Measurements from ENCODE around the gene PLET1.

Gene PLET1

DNA sequence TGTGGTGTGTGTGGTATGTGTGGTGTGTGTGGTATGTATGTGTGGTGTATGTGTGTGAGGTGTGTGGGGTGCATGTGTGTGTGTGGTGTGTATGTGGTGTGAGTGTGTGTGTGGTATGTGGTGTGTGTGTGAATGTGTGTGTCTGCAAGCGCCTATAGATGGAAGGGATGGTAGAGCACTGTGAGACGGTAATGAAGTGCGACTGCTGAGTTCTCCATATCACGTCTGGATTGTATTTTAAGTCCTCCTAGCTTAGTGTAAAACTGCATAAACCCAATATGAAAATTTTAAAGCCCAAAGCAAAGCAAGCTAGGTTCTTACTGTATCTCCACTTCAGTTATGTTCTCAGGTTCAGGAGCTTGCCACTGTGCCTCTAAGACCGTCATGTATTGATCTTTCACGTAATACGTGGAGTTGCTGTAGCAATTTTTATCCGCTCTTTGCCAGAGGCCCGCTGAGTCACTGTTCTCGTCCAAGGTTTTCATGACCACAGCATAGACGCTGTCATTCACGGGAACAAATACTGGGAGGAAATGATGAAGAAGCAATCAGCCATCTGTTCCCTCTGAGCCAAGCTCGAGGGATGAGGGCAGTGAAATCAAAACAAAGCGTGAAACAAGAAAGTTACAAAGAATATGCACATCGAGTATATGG, 5.5 kb downstream of the PLET1 start:
- Histone ChIP-seq H3K36me3 (replicated peaks; ENCODE audit: insufficient read depth, low read length) (no peaks in the 10 kb centered on the region), H3K27me3 (replicated peaks; ENCODE audit: insufficient read depth, low read length) (no peaks in the 10 kb centered on the region), H3K9me3 (replicated peaks; ENCODE audit: insufficient read depth, low read length) (no peaks in the 10 kb centered on the region), H3K9ac (ENCODE audit: low read length) (no peak overlapping the region), H3K79me2 (ENCODE audit: low read length) (no peaks in the 10 kb centered on the region), H3K4me3 (ENCODE audit: low read length) (no peak overlapping the region), H4K20me1 (ENCODE audit: insufficient read depth, low read length) (no peaks in the 10 kb centered on the region), H3K4me2 (ENCODE audit: low read depth, low read length) (no peak overlapping the region), H3K4me1 (ENCODE audit: low read length) (no peaks in the 10 kb centered on the region), H3F3A (ENCODE audit: insufficient read depth, low read length) (no peaks in the 10 kb centered on the region), H3K27ac (ENCODE audit: low read length) (no peak overlapping the region), H3K9me2 (replicated peaks; ENCODE audit: insufficient read depth, low read length) (no peaks in the 10 kb centered on the region), H2AFZ (ENCODE audit: low read length) (no peak overlapping the region)
- TF ChIP-seq, protein P1, sequence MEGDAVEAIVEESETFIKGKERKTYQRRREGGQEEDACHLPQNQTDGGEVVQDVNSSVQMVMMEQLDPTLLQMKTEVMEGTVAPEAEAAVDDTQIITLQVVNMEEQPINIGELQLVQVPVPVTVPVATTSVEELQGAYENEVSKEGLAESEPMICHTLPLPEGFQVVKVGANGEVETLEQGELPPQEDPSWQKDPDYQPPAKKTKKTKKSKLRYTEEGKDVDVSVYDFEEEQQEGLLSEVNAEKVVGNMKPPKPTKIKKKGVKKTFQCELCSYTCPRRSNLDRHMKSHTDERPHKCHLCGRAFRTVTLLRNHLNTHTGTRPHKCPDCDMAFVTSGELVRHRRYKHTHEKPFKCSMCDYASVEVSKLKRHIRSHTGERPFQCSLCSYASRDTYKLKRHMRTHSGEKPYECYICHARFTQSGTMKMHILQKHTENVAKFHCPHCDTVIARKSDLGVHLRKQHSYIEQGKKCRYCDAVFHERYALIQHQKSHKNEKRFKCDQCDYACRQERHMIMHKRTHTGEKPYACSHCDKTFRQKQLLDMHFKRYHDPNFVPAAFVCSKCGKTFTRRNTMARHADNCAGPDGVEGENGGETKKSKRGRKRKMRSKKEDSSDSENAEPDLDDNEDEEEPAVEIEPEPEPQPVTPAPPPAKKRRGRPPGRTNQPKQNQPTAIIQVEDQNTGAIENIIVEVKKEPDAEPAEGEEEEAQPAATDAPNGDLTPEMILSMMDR (IDR thresholded peaks at IDR 0.05; ENCODE audit: low read length), result no peak
- no peak for TF ChIP-seq EZH2phosphoT487 (IDR thresholded peaks at IDR 0.05; ENCODE audit: low read length)
- no peak for TF ChIP-seq EZH2 (optimal IDR thresholded peaks at IDR 0.05; ENCODE audit: low read depth, low read length)
- no peak for DNase-seq

DNA sequence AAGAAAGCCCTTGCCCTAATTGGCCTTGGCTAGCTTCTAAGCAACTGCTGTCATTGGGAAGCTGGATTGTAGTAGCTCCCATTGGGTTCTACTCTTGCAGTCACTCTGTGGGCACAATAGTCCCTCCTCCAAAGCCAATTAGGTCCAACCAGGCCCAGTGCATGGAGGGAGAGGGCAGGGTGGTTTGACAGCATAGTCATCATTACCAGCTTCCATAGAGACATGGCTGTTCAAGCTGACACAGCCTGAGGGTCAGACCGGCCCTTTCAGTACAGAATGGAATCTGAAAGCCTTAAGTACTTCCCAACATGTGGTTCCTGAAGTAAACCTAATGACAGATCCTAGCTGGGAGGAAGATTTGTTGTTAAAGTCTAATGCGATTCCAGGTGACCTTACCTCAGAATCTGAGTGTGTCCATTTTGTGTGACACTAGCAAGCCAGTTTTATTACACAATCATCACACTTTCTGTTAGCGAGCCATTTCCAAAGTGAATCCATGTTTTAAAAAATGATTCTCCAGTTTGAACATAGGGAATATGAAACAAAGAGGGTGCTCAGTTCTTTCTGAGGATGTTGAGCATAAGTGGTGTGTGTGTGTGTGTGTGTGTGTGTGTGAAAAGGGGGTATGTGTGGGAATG, 6.9 kb downstream of the PLET1 start:
- Histone ChIP-seq H3K79me2 (ENCODE audit: low read length) (no peaks in the 10 kb centered on the region), H3K27me3 (replicated peaks; ENCODE audit: insufficient read depth, low read length) (no peaks in the 10 kb centered on the region), H2AFZ (ENCODE audit: low read length) (no peak overlapping the region), H3K36me3 (replicated peaks; ENCODE audit: insufficient read depth, low read length) (no peaks in the 10 kb centered on the region), H3K9ac (ENCODE audit: low read length) (no peak overlapping the region), H4K20me1 (ENCODE audit: insufficient read depth, low read length) (no peaks in the 10 kb centered on the region), H3K9me2 (replicated peaks; ENCODE audit: insufficient read depth, low read length) (no peaks in the 10 kb centered on the region), H3K4me3 (ENCODE audit: low read length) (no peak overlapping the region), H3K4me2 (ENCODE audit: low read depth, low read length) (no peak overlapping the region), H3K27ac (ENCODE audit: low read length) (no peak overlapping the region), H3F3A (ENCODE audit: insufficient read depth, low read length) (no peaks in the 10 kb centered on the region), H3K4me1 (ENCODE audit: low read length) (no peaks in the 10 kb centered on the region), H3K9me3 (replicated peaks; ENCODE audit: insufficient read depth, low read length) (no peaks in the 10 kb centered on the region)
- DNase-seq, result no peak
- TF ChIP-seq, protein P1 (IDR thresholded peaks at IDR 0.05; ENCODE audit: low read length), result no peak
- no peak for TF ChIP-seq EZH2phosphoT487 (IDR thresholded peaks at IDR 0.05; ENCODE audit: low read length)

DNA sequence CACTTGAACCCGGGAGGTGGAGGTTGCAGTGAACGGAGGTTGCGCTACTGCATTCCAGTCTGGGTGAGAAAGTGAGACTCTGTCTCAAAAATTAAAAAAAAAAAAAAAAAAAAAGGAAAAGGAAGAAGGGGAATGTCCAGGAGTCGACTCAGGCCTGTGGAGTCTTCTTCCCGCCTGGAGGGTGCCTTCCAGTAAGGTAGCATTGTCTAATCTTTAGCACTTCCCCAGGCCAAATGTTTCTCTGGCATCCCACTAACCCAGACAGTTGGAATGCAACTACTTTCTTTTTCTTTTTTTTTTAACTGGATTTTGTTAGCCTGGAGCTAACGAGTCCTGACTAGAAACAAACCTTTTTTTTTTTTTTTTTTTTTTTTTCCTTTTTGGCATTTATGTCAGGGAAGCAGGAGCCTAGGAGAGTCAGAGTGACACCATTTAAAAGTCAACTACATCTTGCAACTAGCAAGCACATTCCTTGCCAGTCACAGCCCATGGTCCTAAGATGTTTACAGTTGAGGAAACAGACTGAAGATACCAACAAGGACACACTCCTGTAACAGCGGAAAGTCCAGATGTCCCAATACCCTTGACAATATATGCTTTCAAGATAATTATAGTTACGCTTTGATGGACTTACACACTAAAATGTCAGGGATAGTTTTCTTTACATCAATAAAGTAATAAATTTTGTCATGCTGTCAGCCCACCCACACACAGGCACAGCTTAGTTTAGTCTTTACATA, 10.6 kb downstream of the PLET1 start:
- H3F3A ChIP-seq (ENCODE audit: insufficient read depth, low read length), result no peaks in the 10 kb centered on the region
- H3K27ac ChIP-seq (ENCODE audit: low read length), result no peak overlapping the region
- no peaks in the 10 kb centered on the region for H4K20me1 ChIP-seq (ENCODE audit: insufficient read depth, low read length)
- no peaks in the 10 kb centered on the region for H3K79me2 ChIP-seq (ENCODE audit: low read length)
- no peaks in the 10 kb centered on the region for H3K36me3 ChIP-seq (replicated peaks; ENCODE audit: insufficient read depth, low read length)
- no peaks in the 10 kb centered on the region for H3K4me1 ChIP-seq (ENCODE audit: low read length)
- H3K9ac ChIP-seq (ENCODE audit: low read length), result no peak overlapping the region
- no peak overlapping the region for H2AFZ ChIP-seq (ENCODE audit: low read length)
- no peak overlapping the region for H3K4me2 ChIP-seq (ENCODE audit: low read depth, low read length)
- no peak overlapping the region for H3K4me3 ChIP-seq (ENCODE audit: low read length)
- no peak for DNase-seq
- no peaks in the 10 kb centered on the region for H3K9me2 ChIP-seq (replicated peaks; ENCODE audit: insufficient read depth, low read length)
- H3K27me3 ChIP-seq (replicated peaks; ENCODE audit: insufficient read depth, low read length), result no peaks in the 10 kb centered on the region
- TF ChIP-seq EZH2 (optimal IDR thresholded peaks at IDR 0.05; ENCODE audit: low read depth, low read length), result no peak
- no peak for TF ChIP-seq EZH2phosphoT487 (IDR thresholded peaks at IDR 0.05; ENCODE audit: low read length)
- TF ChIP-seq, protein P1 (IDR thresholded peaks at IDR 0.05; ENCODE audit: low read length), result no peak
- no peaks in the 10 kb centered on the region for H3K9me3 ChIP-seq (replicated peaks; ENCODE audit: insufficient read depth, low read length)

Data from MM.1S (cell line).